Natural killer cell (primary cell): ENCODE measurements around the gene GREB1. TPM values are rescaled to one million over a fixed set of nuclear protein-coding genes. Genes with fewer than 3 reads are reported as not detected.

Experiments used
- ATAC-seq, 3 donors: fragments of 150-1000 bp in 2 of 3; fragments of 200-7000 bp in 1 of 3; cut with Tn5 transposase; 1 replicate in 1 of 3; 2 replicates in 2 of 3; pipeline ENCODE4 v1.10.0; 2021; ENCODE audit warnings: mild to moderate bottlenecking in 2 of 3, moderate library complexity in 2 of 3
- DNase-seq, 2 donors: peaks; one replicate each; pipeline versions ENCODE4 v3.0.0 to v3.0.0-alpha.2; 2013 to 2021; ENCODE audit warnings: mixed read lengths in 1 of 2
- H3K27ac ChIP-seq: one replicate; pipeline ENCODE4 v1.5.1; 2013; ENCODE audit warnings: mild to moderate bottlenecking, low read length
- H3K27me3 ChIP-seq: one replicate; pipeline ENCODE4 v1.6.1; 2013; ENCODE audit warnings: low read length; ENCODE audit not compliant: control insufficient read depth, insufficient read depth
- H3K36me3 ChIP-seq: one replicate; pipeline ENCODE4 v1.6.1; 2013; ENCODE audit warnings: low read length; ENCODE audit not compliant: control insufficient read depth, insufficient read depth
- H3K4me1 ChIP-seq: one replicate; pipeline ENCODE4 v1.6.1; 2013; ENCODE audit warnings: low read length; ENCODE audit not compliant: control insufficient read depth, insufficient read depth
- H3K4me3 ChIP-seq: one replicate; pipeline ENCODE4 v1.5.1; 2013; ENCODE audit warnings: low read length
- H3K9me3 ChIP-seq: one replicate; pipeline ENCODE4 v1.6.1; 2013; ENCODE audit warnings: low read length; ENCODE audit not compliant: control insufficient read depth, insufficient read depth
- H3K27ac Mint-ChIP-seq, 2 donors: one replicate each; pipeline ENCODE4 v1.8.0; 2022; ENCODE audit warnings: mild to moderate bottlenecking in 2 of 2, mixed read lengths in 2 of 2, moderate library complexity in 1 of 2
- H3K27me3 Mint-ChIP-seq, 2 donors: one replicate each; pipeline ENCODE4 v1.8.0; 2022; ENCODE audit warnings: low read depth in 2 of 2, mixed read lengths in 2 of 2
- H3K36me3 Mint-ChIP-seq: one replicate; pipeline ENCODE4 v1.8.0; 2022; ENCODE audit warnings: mixed read lengths
- H3K4me1 Mint-ChIP-seq, 2 donors: one replicate each; pipeline ENCODE4 v1.8.0; 2022; ENCODE audit warnings: mixed read lengths in 2 of 2
- H3K4me3 Mint-ChIP-seq: one replicate; pipeline ENCODE4 v1.8.0; 2022; ENCODE audit warnings: mild to moderate bottlenecking, moderate library complexity, mixed read lengths
- H3K9me3 Mint-ChIP-seq, 2 donors: one replicate each; pipeline ENCODE4 v1.8.0; 2022; ENCODE audit warnings: mixed read lengths in 2 of 2
- WGBS: methylation state at CpG from one replicate; pipeline ENCODE4 v1.1.7; 2013; ENCODE audit warnings: missing lambda C conversion rate; ENCODE audit not compliant: insufficient coverage; 5-methylcytosine and 5-hydroxymethylcytosine counted together
- intact Hi-C: fragments of 100-400 bp; cut with micrococcal nuclease; formaldehyde crosslinking; loops from one replicate; pipeline ENCODE4 v1.14.2; 2022
- total RNA-seq, 4 donors: library from RNA; stranded (reverse); fragments of 120-200 nt in 1 of 4; gene quantifications; one replicate each; pipeline versions ENCODE4 v1.2.3 to v1.2.4, GENCODE V29; 2013 to 2022
- TF ChIP-seq, protein P1 (sequence below): fragments of 200-600 bp; IDR thresholded peaks from one replicate; pipeline ENCODE4 v1.8.0; 2022; ENCODE audit warnings: antibody characterized with exemption

The GREB1 gene
- total RNA-seq, 3 donors from 2014 or later (not counting 1 experiment from before 2014, with no cell fraction given): 0.85 to 2.5 (median 2.4) TPM

DNA sequence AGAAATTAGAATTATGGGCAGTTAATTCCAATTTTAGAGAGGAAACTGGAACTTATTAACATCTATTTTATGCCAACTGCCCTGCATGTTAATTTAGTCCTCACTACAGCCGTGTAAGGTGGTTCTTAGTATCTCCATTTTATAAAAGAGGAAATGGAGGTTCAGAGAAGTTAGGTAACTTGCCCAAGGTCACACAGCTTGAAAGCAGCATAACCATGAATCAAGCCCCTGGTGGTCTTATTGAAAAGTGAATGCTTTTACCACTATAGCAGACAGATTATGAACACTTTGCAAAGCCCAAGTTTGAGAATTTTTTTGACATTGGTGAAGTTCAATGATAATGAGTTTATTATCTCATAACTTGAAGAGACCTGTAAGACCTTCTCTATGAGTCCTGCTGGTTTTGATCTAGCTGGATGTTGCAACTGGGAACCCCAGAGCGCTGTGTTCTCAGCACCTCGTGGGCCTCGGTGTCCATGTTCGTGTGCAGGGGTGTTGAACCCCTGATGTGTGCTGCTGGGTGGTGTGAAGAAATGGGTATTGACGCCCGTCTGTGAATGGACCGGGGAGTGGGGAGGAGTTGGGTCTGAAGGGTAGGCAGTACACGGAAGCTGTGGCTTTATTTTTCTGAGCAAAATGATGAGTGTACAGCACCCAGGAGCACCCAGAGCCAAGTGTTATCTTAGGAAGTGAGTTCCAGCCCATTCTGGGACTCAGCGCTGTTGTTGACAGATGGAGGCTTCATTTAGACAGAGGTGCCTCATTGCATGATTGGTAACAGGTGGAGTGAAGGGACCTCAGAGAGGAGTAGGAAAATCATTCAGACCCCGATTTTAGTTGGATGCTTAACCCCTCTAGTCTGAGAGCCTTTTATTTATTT, 9.7 kb downstream of the GREB1 start:
- WGBS: 92% methylated on average over 9 of the region's 11 CpGs
- H3K4me3 Mint-ChIP-seq: no peak overlapping the region
- no peaks in the 10 kb centered on the region for H3K9me3 ChIP-seq
- H3K27me3 ChIP-seq: no peaks in the 10 kb centered on the region
- DNase-seq (no peak), ATAC-seq (no peak)
- H3K27ac Mint-ChIP-seq: no peak overlapping the region
- H3K4me3 ChIP-seq: no peak overlapping the region
- no peaks in the 10 kb centered on the region for H3K4me1 Mint-ChIP-seq
- H3K36me3 Mint-ChIP-seq: no peaks in the 10 kb centered on the region
- no peaks in the 10 kb centered on the region for H3K4me1 ChIP-seq
- intact Hi-C loops: no loop called here
- H3K27ac ChIP-seq: no peak overlapping the region
- peaks cover 13 to 40% of the 10 kb centered on the region in 2 donors for H3K27me3 Mint-ChIP-seq
- TF ChIP-seq, protein P1, sequence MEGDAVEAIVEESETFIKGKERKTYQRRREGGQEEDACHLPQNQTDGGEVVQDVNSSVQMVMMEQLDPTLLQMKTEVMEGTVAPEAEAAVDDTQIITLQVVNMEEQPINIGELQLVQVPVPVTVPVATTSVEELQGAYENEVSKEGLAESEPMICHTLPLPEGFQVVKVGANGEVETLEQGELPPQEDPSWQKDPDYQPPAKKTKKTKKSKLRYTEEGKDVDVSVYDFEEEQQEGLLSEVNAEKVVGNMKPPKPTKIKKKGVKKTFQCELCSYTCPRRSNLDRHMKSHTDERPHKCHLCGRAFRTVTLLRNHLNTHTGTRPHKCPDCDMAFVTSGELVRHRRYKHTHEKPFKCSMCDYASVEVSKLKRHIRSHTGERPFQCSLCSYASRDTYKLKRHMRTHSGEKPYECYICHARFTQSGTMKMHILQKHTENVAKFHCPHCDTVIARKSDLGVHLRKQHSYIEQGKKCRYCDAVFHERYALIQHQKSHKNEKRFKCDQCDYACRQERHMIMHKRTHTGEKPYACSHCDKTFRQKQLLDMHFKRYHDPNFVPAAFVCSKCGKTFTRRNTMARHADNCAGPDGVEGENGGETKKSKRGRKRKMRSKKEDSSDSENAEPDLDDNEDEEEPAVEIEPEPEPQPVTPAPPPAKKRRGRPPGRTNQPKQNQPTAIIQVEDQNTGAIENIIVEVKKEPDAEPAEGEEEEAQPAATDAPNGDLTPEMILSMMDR: no peak
- no peaks in the 10 kb centered on the region for H3K36me3 ChIP-seq
- no peaks in the 10 kb centered on the region for H3K9me3 Mint-ChIP-seq

DNA sequence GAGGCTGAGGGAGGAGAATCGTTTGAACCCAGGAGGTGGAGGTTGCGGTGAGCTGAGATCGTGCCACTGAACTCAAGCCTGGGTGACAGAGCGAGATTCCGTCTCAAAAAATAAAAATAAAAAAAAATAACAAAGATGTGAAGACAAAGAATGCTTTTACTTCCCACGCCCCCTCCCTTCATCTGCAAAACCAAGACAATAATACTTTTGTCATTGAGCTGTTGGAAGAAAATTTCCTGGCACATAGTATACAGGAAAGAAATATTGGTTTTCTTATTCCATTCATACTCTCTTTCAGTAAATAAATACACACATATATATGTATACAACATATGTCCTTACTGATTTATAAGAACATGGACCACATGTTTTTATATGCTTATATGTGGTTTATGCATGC, 12.2 kb downstream of the GREB1 start:
- ATAC-seq (no peak), DNase-seq (no peak)
- no peaks in the 10 kb centered on the region for H3K36me3 Mint-ChIP-seq
- H3K9me3 ChIP-seq: no peaks in the 10 kb centered on the region
- no peaks in the 10 kb centered on the region for H3K4me1 ChIP-seq
- TF ChIP-seq, protein P1: no peak
- no peak overlapping the region for H3K27ac ChIP-seq
- H3K36me3 ChIP-seq: no peaks in the 10 kb centered on the region
- no peaks in the 10 kb centered on the region for H3K9me3 Mint-ChIP-seq
- no peak overlapping the region for H3K27ac Mint-ChIP-seq
- intact Hi-C loops: no loop called here
- H3K27me3 ChIP-seq: no peaks in the 10 kb centered on the region
- no peak overlapping the region for H3K4me3 ChIP-seq
- H3K4me1 Mint-ChIP-seq: no peaks in the 10 kb centered on the region
- H3K27me3 Mint-ChIP-seq: peaks cover 13 to 29% of the 10 kb centered on the region in 2 donors
- WGBS: 100% methylated on average over 1 of the region's 6 CpGs
- no peak overlapping the region for H3K4me3 Mint-ChIP-seq

DNA sequence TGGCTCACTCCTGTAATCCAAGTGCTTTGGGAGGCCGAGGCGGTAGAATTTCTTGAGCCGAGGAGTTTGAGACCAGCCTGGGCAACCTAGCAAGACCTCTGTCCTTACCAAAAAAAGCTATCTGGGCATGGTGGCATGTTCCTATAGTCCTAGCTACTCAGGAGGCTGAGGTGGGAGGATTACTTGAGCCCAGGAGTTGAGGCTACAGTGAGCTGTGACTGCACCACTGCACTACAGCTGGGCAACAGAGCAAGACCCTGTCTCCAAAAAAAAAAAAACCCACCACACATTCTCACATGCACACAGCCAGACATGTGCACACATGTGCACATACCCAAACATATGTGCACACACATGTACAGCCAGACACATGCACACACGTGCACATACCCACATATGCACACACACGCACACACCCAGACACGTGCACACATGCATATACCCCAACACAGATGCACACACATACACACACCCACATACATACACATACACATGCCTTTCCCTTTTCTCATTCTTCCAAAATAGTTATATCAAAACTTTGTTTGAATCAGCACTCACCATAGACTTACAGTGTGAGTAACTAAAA, 14.2 kb downstream of the GREB1 start:
- no peaks in the 10 kb centered on the region for H3K9me3 ChIP-seq
- Mint-ChIP-seq H3K4me3 (no peak overlapping the region), H3K27me3 (peaks cover 18 to 23% of the 10 kb centered on the region in 2 donors), H3K9me3 (no peaks in the 10 kb centered on the region), H3K27ac (no peak overlapping the region), H3K36me3 (no peaks in the 10 kb centered on the region), H3K4me1 (no peaks in the 10 kb centered on the region)
- no peak for DNase-seq
- WGBS: 81% methylated on average over 6 of the region's 6 CpGs
- no peak overlapping the region for H3K27ac ChIP-seq
- TF ChIP-seq, protein P1: no peak
- ATAC-seq: no peak
- no peak overlapping the region for H3K4me3 ChIP-seq
- intact Hi-C loops: no loop called here
- no peaks in the 10 kb centered on the region for H3K4me1 ChIP-seq
- no peaks in the 10 kb centered on the region for H3K27me3 ChIP-seq
- H3K36me3 ChIP-seq: no peaks in the 10 kb centered on the region
